B cell (primary cell): ENCODE data around the gene RAPGEF6. TPM values are rescaled to one million over a fixed set of nuclear protein-coding genes. Genes with fewer than 3 reads are reported as not detected.

Source experiments
- ATAC-seq: fragments of 200-7000 bp; cut with Tn5 transposase; one replicate; pipeline ENCODE4 v1.10.0; 2021; ENCODE audit warnings: low read depth, mild to moderate bottlenecking, moderate number of reproducible peaks, moderate library complexity
- CTCF ChIA-PET: fragments of 350-600 bp; sonication (Branson Sonifier 250); formaldehyde crosslinking; loops from one replicate; lab custom pipeline; 2021; ENCODE audit warnings: antibody characterized with exemption, inconsistent platforms; lab: Charles Lee
- POLR2A ChIA-PET: fragments of 350-600 bp; sonication (Branson Sonifier 250); formaldehyde crosslinking; loops from one replicate; lab custom pipeline; 2021; ENCODE audit warnings: antibody characterized with exemption; lab: Charles Lee
- DNase-seq: peaks from one replicate; pipeline ENCODE4 v3.0.0; 2013
- H2AFZ ChIP-seq: 2 replicates; pipeline ENCODE4 v1.6.1; 2012; ENCODE audit warnings: mild to moderate bottlenecking, low read depth, low read length; ENCODE audit not compliant: insufficient read depth, poor library complexity, severe bottlenecking
- H3K27ac ChIP-seq, 2 donors: 1 replicate in 1 of 2; 2 replicates in 1 of 2; pipeline ENCODE4 v1.5.1; 2012 to 2013; ENCODE audit warnings: low read length in 2 of 2, mild to moderate bottlenecking in 2 of 2, moderate library complexity in 1 of 2
- H3K27me3 ChIP-seq, 4 experiments: fragments of 200-600 bp in 1 of 4; sonication (generic) in 1 of 4; replicated peaks in 1 of 4; 1 replicate in 2 of 4; 2 replicates in 2 of 4; pipeline versions ENCODE4 v1.6.1 to v1.7.0; 2013 to 2016; ENCODE audit warnings: low read length in 3 of 4, mild to moderate bottlenecking in 2 of 4, mixed read lengths in 1 of 4, moderate library complexity in 1 of 4; ENCODE audit not compliant: insufficient read depth in 4 of 4, control insufficient read depth in 3 of 4; ENCODE audit errors: control extremely low read depth in 1 of 4
- H3K36me3 ChIP-seq, 2 experiments: replicated peaks in 1 of 2; 1 replicate in 1 of 2; 2 replicates in 1 of 2; pipeline versions ENCODE4 v1.6.1 to v1.7.1; 2013; ENCODE audit warnings: low read length in 1 of 2; ENCODE audit not compliant: insufficient read depth in 2 of 2, control insufficient read depth in 1 of 2; ENCODE audit errors: control extremely low read depth in 1 of 2, extremely low read depth in 1 of 2
- H3K4me1 ChIP-seq, 2 donors: fragments of 200-600 bp in 1 of 2; sonication (generic) in 1 of 2; 1 replicate in 1 of 2; 2 replicates in 1 of 2; pipeline versions ENCODE4 v1.5.1 to v1.6.1; 2013 to 2017; ENCODE audit warnings: low read length in 2 of 2; ENCODE audit not compliant: control insufficient read depth in 2 of 2, insufficient read depth in 2 of 2
- H3K4me2 ChIP-seq: replicated peaks from 2 replicates; pipeline ENCODE3; 2012; ENCODE audit warnings: mild to moderate bottlenecking, low read depth, low read length; ENCODE audit not compliant: poor library complexity, severe bottlenecking
- H3K4me3 ChIP-seq, 5 experiments: fragments of 200-600 bp in 1 of 5; sonication (generic) in 1 of 5; 1 replicate in 3 of 5; 2 replicates in 2 of 5; pipeline versions ENCODE4 v1.5.1 to v1.7.0; 2011 to 2016; ENCODE audit warnings: low read length in 4 of 5, mild to moderate bottlenecking in 4 of 5, low read depth in 2 of 5, control low read depth in 1 of 5, moderate library complexity in 1 of 5; ENCODE audit not compliant: insufficient read depth in 1 of 5; ENCODE audit errors: control extremely low read depth in 1 of 5, extremely low read depth in 1 of 5
- H3K79me2 ChIP-seq: fragments of 200-600 bp; sonication (generic); one replicate; pipeline ENCODE4 v1.6.0; 2016; ENCODE audit warnings: low read length; ENCODE audit not compliant: control insufficient read depth, insufficient read depth
- H3K9ac ChIP-seq: fragments of 200-600 bp; sonication (generic); 2 replicates; pipeline ENCODE4 v1.6.1; 2017; ENCODE audit warnings: mild to moderate bottlenecking, low read length, moderate library complexity
- H3K9me3 ChIP-seq, 3 donors: one replicate each; pipeline versions ENCODE4 v1.6.1 to v1.7.1; 2013; ENCODE audit warnings: low read length in 2 of 3; ENCODE audit not compliant: control insufficient read depth in 2 of 3, insufficient read depth in 1 of 3; ENCODE audit errors: control extremely low read depth in 1 of 3
- H4K20me1 ChIP-seq: 2 replicates; pipeline ENCODE4 v1.6.0; 2012; ENCODE audit warnings: mild to moderate bottlenecking, low read length; ENCODE audit not compliant: insufficient read depth, control insufficient read depth, poor library complexity, severe bottlenecking
- H3K27ac Mint-ChIP-seq: one replicate; pipeline ENCODE4 v1.8.0; 2021; ENCODE audit warnings: mixed read lengths
- H3K27me3 Mint-ChIP-seq: one replicate; pipeline ENCODE4 v1.8.0; 2021; ENCODE audit warnings: mixed read lengths
- H3K4me1 Mint-ChIP-seq: one replicate; pipeline ENCODE4 v1.8.0; 2021; ENCODE audit warnings: mixed read lengths
- H3K4me3 Mint-ChIP-seq: one replicate; pipeline ENCODE4 v1.8.0; 2021; ENCODE audit warnings: mixed read lengths
- H3K9me3 Mint-ChIP-seq: one replicate; pipeline ENCODE4 v1.8.0; 2022; ENCODE audit warnings: mixed read lengths; ENCODE audit not compliant: insufficient read depth
- EZH2 ChIP-seq: IDR thresholded peaks from 2 replicates; pipeline ENCODE4 v1.6.1; 2012; ENCODE audit warnings: borderline replicate concordance, low read depth, mild to moderate bottlenecking, moderate library complexity, low read length; ENCODE audit not compliant: insufficient read depth, poor library complexity, severe bottlenecking
- WGBS: methylation state at CpG from one replicate; pipeline ENCODE4 v1.1.5; 2013; ENCODE audit warnings: missing lambda C conversion rate; ENCODE audit not compliant: insufficient coverage; 5-methylcytosine and 5-hydroxymethylcytosine counted together
- intact Hi-C: fragments of 100-400 bp; cut with micrococcal nuclease; formaldehyde crosslinking; loops from one replicate; pipeline ENCODE4 v1.10.0; 2022
- polyA plus RNA-seq: library from polyadenylated mRNA; depleted of rRNA; stranded (reverse); fragments of >200 nt; gene quantifications from 2 replicates; pipeline ENCODE4 v1.2.3, GENCODE V29; 2012
- total RNA-seq, 2 donors: library from RNA; stranded (reverse); fragments of 120-200 nt in 1 of 2; gene quantifications; 1 replicate in 1 of 2; 2 replicates in 1 of 2; pipeline versions ENCODE4 v1.2.3 to v1.2.4, GENCODE V29; 2013 to 2022
- TF ChIP-seq, protein P1 (sequence below): fragments of 200-600 bp; IDR thresholded peaks from one replicate; pipeline ENCODE4 v1.8.0; 2022; ENCODE audit warnings: antibody characterized with exemption, mild to moderate bottlenecking

RAPGEF6 gene
- total and polyA plus RNA-seq, 2 donors (not counting 1 experiment from before 2014, with no cell fraction given): 9.8 to 56.2 TPM

- 81% methylated on average over 1 of the region's 2 CpGs for WGBS
- H3K27ac ChIP-seq: peak overlapping the region in 1 of 2 donors; percentile 17
- H2AFZ ChIP-seq: no peak overlapping the region
- H3K4me2 ChIP-seq: no peak overlapping the region
- H3K79me2 ChIP-seq: peaks cover 45% of the 10 kb centered on the region
- H3K9me3 ChIP-seq: no peaks in the 10 kb centered on the region
- Mint-ChIP-seq H3K4me3 (no peak overlapping the region), H3K4me1 (peaks cover 54% of the 10 kb centered on the region), H3K27me3 (no peaks in the 10 kb centered on the region), H3K9me3 (no peaks in the 10 kb centered on the region), H3K27ac (peak overlapping the region; percentile 37)
- CTCF ChIA-PET: no interaction called here
- H3K27me3 ChIP-seq: no peaks in the 10 kb centered on the region
- no peak overlapping the region for H3K9ac ChIP-seq
- TF ChIP-seq EZH2: no peak
- TF ChIP-seq, protein P1, sequence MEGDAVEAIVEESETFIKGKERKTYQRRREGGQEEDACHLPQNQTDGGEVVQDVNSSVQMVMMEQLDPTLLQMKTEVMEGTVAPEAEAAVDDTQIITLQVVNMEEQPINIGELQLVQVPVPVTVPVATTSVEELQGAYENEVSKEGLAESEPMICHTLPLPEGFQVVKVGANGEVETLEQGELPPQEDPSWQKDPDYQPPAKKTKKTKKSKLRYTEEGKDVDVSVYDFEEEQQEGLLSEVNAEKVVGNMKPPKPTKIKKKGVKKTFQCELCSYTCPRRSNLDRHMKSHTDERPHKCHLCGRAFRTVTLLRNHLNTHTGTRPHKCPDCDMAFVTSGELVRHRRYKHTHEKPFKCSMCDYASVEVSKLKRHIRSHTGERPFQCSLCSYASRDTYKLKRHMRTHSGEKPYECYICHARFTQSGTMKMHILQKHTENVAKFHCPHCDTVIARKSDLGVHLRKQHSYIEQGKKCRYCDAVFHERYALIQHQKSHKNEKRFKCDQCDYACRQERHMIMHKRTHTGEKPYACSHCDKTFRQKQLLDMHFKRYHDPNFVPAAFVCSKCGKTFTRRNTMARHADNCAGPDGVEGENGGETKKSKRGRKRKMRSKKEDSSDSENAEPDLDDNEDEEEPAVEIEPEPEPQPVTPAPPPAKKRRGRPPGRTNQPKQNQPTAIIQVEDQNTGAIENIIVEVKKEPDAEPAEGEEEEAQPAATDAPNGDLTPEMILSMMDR: no peak
- no peaks in the 10 kb centered on the region for H4K20me1 ChIP-seq
- H3K4me3 ChIP-seq: no peak overlapping the region
- intact Hi-C loops: loop anchor here (5.0 kb wide), 1 partner anchor 33 kb away; no protein-coding TSS in a partner anchor
- peaks cover 17 to 37% of the 10 kb centered on the region in 2 donors for H3K4me1 ChIP-seq
- POLR2A ChIA-PET: no interaction called here
- ATAC-seq (no peak), DNase-seq (no peak)
- H3K36me3 ChIP-seq: peaks cover 0 to 5% of the 10 kb centered on the region in 2 experiments
Observed at GRCh38 chr5:131550606-131551005, 84.4 kb downstream of the RAPGEF6 start.

DNA sequence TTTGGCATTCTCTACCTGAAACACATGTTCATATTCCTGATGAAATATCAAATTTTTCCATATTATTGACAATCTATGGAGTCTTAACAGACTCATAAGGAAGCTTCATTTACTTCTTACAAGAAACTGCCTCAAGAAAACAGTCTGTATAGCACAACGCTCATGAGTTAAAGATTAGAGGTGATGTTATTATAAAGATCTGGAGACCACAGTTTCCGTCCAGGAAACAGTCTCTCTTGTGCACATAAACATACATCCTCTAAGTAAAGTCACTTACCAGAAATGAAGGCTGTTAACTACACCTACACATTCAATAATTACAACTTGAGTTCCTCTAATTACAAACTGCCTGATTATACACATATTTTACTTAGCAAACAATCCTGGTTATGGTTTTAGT, 86.9 kb downstream of the RAPGEF6 start:
- Mint-ChIP-seq H3K4me1 (peaks cover 52% of the 10 kb centered on the region), H3K27me3 (no peaks in the 10 kb centered on the region), H3K9me3 (no peaks in the 10 kb centered on the region), H3K4me3 (peak overlapping the region; percentile 74), H3K27ac (peak overlapping the region; percentile 85)
- TF ChIP-seq, protein P1: no peak
- TF ChIP-seq EZH2: no peak
- intact Hi-C loops: no loop called here
- Histone ChIP-seq H2AFZ (peak overlapping the region; percentile 50), H3K9me3 (no peaks in the 10 kb centered on the region), H3K79me2 (peaks cover 61% of the 10 kb centered on the region), H3K36me3 (peaks cover 0 to 5% of the 10 kb centered on the region in 2 experiments), H4K20me1 (no peaks in the 10 kb centered on the region), H3K27ac (peak overlapping the region; percentile 60 to 84), H3K27me3 (no peaks in the 10 kb centered on the region), H3K9ac (peak overlapping the region; percentile 60), H3K4me1 (peaks cover 17 to 41% of the 10 kb centered on the region in 2 donors), H3K4me2 (peak overlapping the region; percentile 60), H3K4me3 (peak overlapping the region in 4 of 5 experiments; percentile 1 to 58 (median 40))
- ChIA-PET CTCF (interaction anchor here (1.0 kb wide), 1 partner anchor 80 kb away, joined by 3 read pairs; no protein-coding TSS in a partner anchor), POLR2A (no interaction called here)
- WGBS: no CpG with 5 or more reads among the region's 2 CpGs
- DNase-seq (peak; percentile 46), ATAC-seq (peak; percentile 65)
